ENCODE measurements around the gene NFIA. TPM values are rescaled to one million over a fixed set of nuclear protein-coding genes. Genes with fewer than 3 reads are reported as not detected.

Gene NFIA
- total and polyA plus RNA-seq, 2 of the 13 experiments (the other 11 are each of a cell fraction or from before 2014, with no cell fraction given), result 14.7 to 28.5 TPM

- TF ChIP-seq SNAPC2 (CRISPR knock-in tag; IDR thresholded peaks at IDR 0.05) (no peak), KMT2A (CRISPR knock-in tag; IDR thresholded peaks at IDR 0.05) (peak; percentile 77; the same call in 1 of the 2 replicates), BCL6 (CRISPR knock-in tag; IDR thresholded peaks at IDR 0.05) (no peak), RXRA (CRISPR knock-in tag; IDR thresholded peaks at IDR 0.05) (peak; percentile 48; the same call in 1 of the 2 replicates), ZNF572 (CRISPR knock-in tag; IDR thresholded peaks at IDR 0.05) (no peak), ZNF263 (CRISPR knock-in tag; IDR thresholded peaks at IDR 0.05) (no peak), DRAP1 (CRISPR knock-in tag; IDR thresholded peaks at IDR 0.05) (no peak), ZNF574 (CRISPR knock-in tag; IDR thresholded peaks at IDR 0.05) (peak; percentile 54), PBX3 (CRISPR knock-in tag; IDR thresholded peaks at IDR 0.05; ENCODE audit: borderline replicate concordance) (no peak), SP2 (CRISPR knock-in tag; IDR thresholded peaks at IDR 0.05) (no peak), ZNF101 (CRISPR knock-in tag; IDR thresholded peaks at IDR 0.05; ENCODE audit: borderline replicate concordance, low read depth) (no peak), ZSCAN12 (CRISPR knock-in tag; IDR thresholded peaks at IDR 0.05) (no peak), ZNF414 (CRISPR knock-in tag; IDR thresholded peaks at IDR 0.05) (no peak), ZNF781 (CRISPR knock-in tag; IDR thresholded peaks at IDR 0.05; ENCODE audit: borderline replicate concordance, not compliant biosample characterization) (no peak), SALL2 (CRISPR knock-in tag; IDR thresholded peaks at IDR 0.05) (no peak; the same call in 1 of the 2 replicates), ZZZ3 (CRISPR knock-in tag; IDR thresholded peaks at IDR 0.05; ENCODE audit: borderline replicate concordance) (peak; percentile 39; the same call in 1 of the 2 replicates), TAF1 (CRISPR knock-in tag; IDR thresholded peaks at IDR 0.05) (peak; percentile 20; the same call in 1 of the 2 replicates), ZBTB8A (CRISPR knock-in tag; IDR thresholded peaks at IDR 0.05; ENCODE audit: borderline replicate concordance, low read depth) (no peak), CCDC6 (CRISPR knock-in tag; IDR thresholded peaks at IDR 0.05) (no peak), SP4 (CRISPR knock-in tag; IDR thresholded peaks at IDR 0.05) (no peak), FOXC1 (CRISPR knock-in tag; IDR thresholded peaks at IDR 0.05; ENCODE audit: borderline replicate concordance) (0 out of 2 replicates have a peak, but pooled peaks have one; percentile 51), ZNF83 (CRISPR knock-in tag; IDR thresholded peaks at IDR 0.05; ENCODE audit: borderline replicate concordance) (no peak), TFDP2 (CRISPR knock-in tag; IDR thresholded peaks at IDR 0.05) (0 out of 2 replicates have a peak, but pooled peaks have one; percentile 54), REPIN1 (CRISPR knock-in tag; IDR thresholded peaks at IDR 0.05; ENCODE audit: borderline replicate concordance, low read depth) (no peak)
Measured at GRCh38 chr1:61049850-61050540, 32.4 kb upstream of the NFIA start (continued).
